HepG2 (cell line): ENCODE measurements around the gene SLC4A7. TPM values are rescaled to one million over a fixed set of nuclear protein-coding genes. Genes with fewer than 3 reads are reported as not detected.

Experiments
- ATAD3A ChIP-seq: sonication (generic); formaldehyde crosslinking; IDR thresholded peaks from 2 replicates; pipeline ENCODE4 v1.4.0; 2020; ENCODE audit warnings: missing genetic modification reagents
- HDAC6 ChIP-seq: fragments of 200-600 bp; sonication (generic); IDR thresholded peaks from 2 replicates; pipeline ENCODE4 v1.7.0; 2017; ENCODE audit warnings: mild to moderate bottlenecking, antibody characterized with exemption, low read length, low read depth
- KMT2B ChIP-seq: IDR thresholded peaks from 2 replicates; pipeline ENCODE4 v1.6.1; 2016; ENCODE audit warnings: missing genetic modification reagents, missing compliant biosample characterization
- NFE2 ChIP-seq: sonication (generic); formaldehyde crosslinking; IDR thresholded peaks from 2 replicates; pipeline ENCODE4 v1.4.0; 2020; ENCODE audit warnings: missing genetic modification reagents
- PTBP1 ChIP-seq: fragments of 200-400 bp; formaldehyde crosslinking; IDR thresholded peaks from 2 replicates; pipeline ENCODE4 v1.6.1; 2018; ENCODE audit warnings: low read length, low read depth; ENCODE audit not compliant: poor library complexity, severe bottlenecking
- RARA ChIP-seq: IDR thresholded peaks from 2 replicates; pipeline ENCODE4 v1.6.1; 2016; ENCODE audit warnings: missing genetic modification reagents, missing compliant biosample characterization
- RBM39 ChIP-seq: fragments of 200-400 bp; formaldehyde crosslinking; IDR thresholded peaks from one replicate; pipeline ENCODE4 v1.6.1; 2018; ENCODE audit warnings: antibody characterized with exemption, mild to moderate bottlenecking, low read depth, low read length; ENCODE audit not compliant: poor library complexity, severe bottlenecking
- SALL1 ChIP-seq: sonication (generic); formaldehyde crosslinking; IDR thresholded peaks from 2 replicates; pipeline ENCODE4 v1.8.0; 2022; ENCODE audit warnings: mild to moderate bottlenecking, missing genetic modification reagents
- SETDB1 ChIP-seq: sonication (generic); formaldehyde crosslinking; IDR thresholded peaks from 2 replicates; pipeline ENCODE4 v1.5.1; 2020; ENCODE audit warnings: missing genetic modification reagents, mild to moderate bottlenecking, borderline replicate concordance
- SPEN ChIP-seq: sonication (generic); formaldehyde crosslinking; IDR thresholded peaks from 2 replicates; pipeline ENCODE4 v1.5.1; 2020; ENCODE audit warnings: low read depth, mild to moderate bottlenecking, missing genetic modification reagents
- STAG1 ChIP-seq: sonication (generic); formaldehyde crosslinking; IDR thresholded peaks from 2 replicates; pipeline ENCODE4 v1.4.0; 2020; ENCODE audit warnings: missing genetic modification reagents
- ZFY ChIP-seq: sonication (generic); formaldehyde crosslinking; IDR thresholded peaks from 2 replicates; pipeline ENCODE4 v1.4.0; 2020; ENCODE audit warnings: missing genetic modification reagents
- ZNF264 ChIP-seq: sonication (generic); formaldehyde crosslinking; IDR thresholded peaks from 2 replicates; pipeline ENCODE4 v1.4.0; 2020; ENCODE audit warnings: missing genetic modification reagents
- ZNF354B ChIP-seq: sonication (generic); formaldehyde crosslinking; IDR thresholded peaks from 2 replicates; pipeline ENCODE4 v1.8.0; 2022; ENCODE audit warnings: mild to moderate bottlenecking, missing genetic modification reagents
- polyA plus RNA-seq, 8 experiments: library from polyadenylated mRNA; depleted of rRNA in 3 of 8; stranded (reverse) in 7 of 8; unstranded in 1 of 8; fragments of >200 nt; fragmentation: Illumina TruSeq in 4 of 8; extraction: Trizol in 4 of 8; gene quantifications; 2 replicates each; pipeline versions ENCODE4 v1.2.1 to v1.2.3, GENCODE V29; 2011 to 2016; ENCODE audit warnings: low read depth in 4 of 8, missing spikeins in 1 of 8, mixed read lengths in 1 of 8; ENCODE audit not compliant: insufficient read depth in 1 of 8
- total RNA-seq, 5 experiments: library from RNA; depleted of rRNA; stranded (reverse); fragments of >200 nt; fragmentation: Illumina TruSeq; extraction: Trizol; gene quantifications; 2 replicates each; pipeline ENCODE4 v1.2.3, GENCODE V29; 2016; ENCODE audit warnings: low read depth in 1 of 5
- TF ChIP-seq, protein P1 (sequence below): sonication (generic); formaldehyde crosslinking; IDR thresholded peaks from 2 replicates; pipeline ENCODE4 v1.4.0; 2020; ENCODE audit warnings: mild to moderate bottlenecking, missing genetic modification reagents
- TF ChIP-seq, protein P2 (sequence below): sonication (generic); formaldehyde crosslinking; IDR thresholded peaks from 2 replicates; pipeline ENCODE4 v1.4.0; 2020; ENCODE audit warnings: missing genetic modification reagents
- TF ChIP-seq, protein P3 (sequence below): sonication (generic); formaldehyde crosslinking; IDR thresholded peaks from 2 replicates; pipeline ENCODE4 v1.4.0; 2020; ENCODE audit warnings: missing genetic modification reagents
- TF ChIP-seq, protein P4 (sequence below): IDR thresholded peaks from 2 replicates; pipeline ENCODE4 v1.6.1; 2016; ENCODE audit warnings: low read depth

SLC4A7 gene
- total and polyA plus RNA-seq, 2 of the 13 experiments (the other 11 are each of a cell fraction or from before 2014, with no cell fraction given) = 16.4 to 43.8 TPM

DNA sequence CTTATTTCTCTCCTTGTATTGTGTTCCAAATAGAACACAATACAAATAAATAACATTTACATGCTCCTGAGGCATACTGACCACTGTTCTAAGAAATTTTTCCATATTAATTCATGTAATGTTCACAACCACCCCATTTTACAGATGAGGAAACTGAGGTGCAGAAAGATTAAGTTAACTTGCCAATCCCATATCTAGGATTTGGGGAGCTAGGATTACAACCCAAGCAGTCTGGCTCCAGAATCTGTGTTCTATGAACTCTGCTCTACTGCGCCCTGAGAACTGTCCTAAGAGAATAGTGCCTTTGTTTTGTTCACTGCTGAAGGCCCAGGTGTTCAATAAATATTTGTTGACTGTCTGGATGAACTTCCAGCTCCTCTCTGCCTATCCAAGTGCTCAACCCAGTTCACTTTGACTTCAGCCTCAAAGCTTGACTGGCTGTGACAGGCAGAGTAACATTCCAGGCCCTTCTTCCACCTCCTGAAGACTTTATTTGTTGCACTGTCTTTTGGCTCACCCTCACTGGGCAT lies 118.1 kb downstream of the SLC4A7 start (continued):
- peak; percentile 31; the same call in 1 of the 2 replicates for TF ChIP-seq ZFY (CRISPR knock-in tag)
- TF ChIP-seq NFE2 (CRISPR knock-in tag) = no peak
- 0 out of 2 replicates have a peak, but pooled peaks have one; percentile 21 for TF ChIP-seq KMT2B (CRISPR knock-in tag)
- TF ChIP-seq ZNF264 (CRISPR knock-in tag) = peak; percentile 68; the same call in 1 of the 2 replicates
- TF ChIP-seq RBM39 = no peak
- peak; percentile 11; the same call in 1 of the 2 replicates for TF ChIP-seq STAG1 (CRISPR knock-in tag)
- TF ChIP-seq SPEN (CRISPR knock-in tag) = no peak
- TF ChIP-seq, protein P1, sequence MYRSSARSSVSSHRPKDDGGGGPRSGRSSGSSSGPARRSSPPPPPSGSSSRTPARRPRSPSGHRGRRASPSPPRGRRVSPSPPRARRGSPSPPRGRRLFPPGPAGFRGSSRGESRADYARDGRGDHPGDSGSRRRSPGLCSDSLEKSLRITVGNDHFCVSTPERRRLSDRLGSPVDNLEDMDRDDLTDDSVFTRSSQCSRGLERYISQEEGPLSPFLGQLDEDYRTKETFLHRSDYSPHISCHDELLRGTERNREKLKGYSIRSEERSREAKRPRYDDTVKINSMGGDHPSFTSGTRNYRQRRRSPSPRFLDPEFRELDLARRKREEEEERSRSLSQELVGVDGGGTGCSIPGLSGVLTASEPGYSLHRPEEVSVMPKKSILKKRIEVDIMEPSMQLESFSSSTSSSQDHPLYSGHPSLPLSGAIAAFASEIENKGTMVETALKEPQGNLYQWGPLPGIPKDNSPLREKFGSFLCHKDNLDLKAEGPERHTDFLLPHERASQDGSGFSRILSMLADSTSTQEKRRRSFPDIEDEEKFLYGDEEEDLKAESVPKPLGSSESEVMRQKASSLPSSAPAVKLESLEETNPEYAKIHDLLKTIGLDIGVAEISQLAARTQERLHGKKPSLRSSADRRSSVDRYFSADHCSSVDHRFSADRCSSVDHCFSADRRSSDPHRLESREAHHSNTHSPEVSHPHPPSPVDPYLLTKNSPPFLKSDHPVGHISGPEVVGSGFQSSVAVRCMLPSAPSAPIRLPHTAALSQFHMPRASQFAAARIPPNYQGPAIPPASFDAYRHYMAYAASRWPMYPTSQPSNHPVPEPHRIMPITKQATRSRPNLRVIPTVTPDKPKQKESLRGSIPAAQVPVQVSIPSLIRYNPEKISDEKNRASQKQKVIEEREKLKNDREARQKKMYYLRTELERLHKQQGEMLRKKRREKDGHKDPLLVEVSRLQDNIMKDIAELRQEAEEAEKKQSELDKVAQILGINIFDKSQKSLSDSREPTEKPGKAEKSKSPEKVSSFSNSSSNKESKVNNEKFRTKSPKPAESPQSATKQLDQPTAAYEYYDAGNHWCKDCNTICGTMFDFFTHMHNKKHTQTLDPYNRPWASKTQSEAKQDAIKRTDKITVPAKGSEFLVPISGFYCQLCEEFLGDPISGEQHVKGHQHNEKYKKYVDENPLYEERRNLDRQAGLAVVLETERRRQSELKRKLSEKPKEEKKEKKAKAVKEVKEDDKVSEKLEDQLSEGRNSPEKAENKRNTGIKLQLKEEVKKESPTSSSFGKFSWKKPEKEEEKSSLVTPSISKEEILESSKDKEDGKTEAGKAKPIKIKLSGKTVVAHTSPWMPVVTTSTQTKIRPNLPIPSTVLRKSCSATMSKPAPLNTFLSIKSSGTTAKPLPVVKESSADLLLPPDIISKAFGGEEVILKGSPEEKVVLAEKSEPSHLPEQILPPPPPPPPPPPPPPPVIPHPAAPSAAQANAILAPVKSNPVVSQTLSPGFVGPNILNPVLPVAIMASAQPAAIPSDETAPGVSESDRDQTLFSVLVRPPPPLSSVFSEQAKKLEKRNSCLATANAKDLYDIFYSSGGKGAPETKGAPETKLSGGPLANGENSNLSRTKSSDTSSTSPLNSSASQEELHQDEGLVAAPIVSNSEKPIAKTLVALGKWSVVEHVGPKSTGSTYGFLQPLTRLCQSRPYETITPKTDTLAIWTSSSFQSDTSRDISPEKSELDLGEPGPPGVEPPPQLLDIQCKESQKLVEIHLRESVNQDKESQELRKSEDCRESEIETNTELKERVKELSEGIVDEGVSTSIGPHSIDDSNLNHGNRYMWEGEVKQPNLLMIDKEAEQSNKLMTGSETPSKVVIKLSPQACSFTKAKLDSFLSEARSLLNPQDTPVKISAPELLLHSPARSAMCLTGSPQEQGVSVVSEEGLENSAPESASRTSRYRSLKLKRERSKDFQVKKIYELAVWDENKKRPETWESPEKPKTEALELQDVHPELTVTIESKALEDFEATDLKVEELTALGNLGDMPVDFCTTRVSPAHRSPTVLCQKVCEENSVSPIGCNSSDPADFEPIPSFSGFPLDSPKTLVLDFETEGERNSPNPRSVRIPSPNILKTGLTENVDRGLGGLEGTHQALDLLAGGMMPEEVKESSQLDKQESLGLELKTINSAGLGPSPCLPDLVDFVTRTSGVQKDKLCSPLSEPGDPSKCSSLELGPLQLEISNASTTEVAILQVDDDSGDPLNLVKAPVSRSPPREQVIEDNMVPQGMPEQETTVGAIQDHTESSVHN (CRISPR knock-in tag) = no peak
- peak; percentile 80 for TF ChIP-seq RARA (CRISPR knock-in tag)
- TF ChIP-seq, protein P2, sequence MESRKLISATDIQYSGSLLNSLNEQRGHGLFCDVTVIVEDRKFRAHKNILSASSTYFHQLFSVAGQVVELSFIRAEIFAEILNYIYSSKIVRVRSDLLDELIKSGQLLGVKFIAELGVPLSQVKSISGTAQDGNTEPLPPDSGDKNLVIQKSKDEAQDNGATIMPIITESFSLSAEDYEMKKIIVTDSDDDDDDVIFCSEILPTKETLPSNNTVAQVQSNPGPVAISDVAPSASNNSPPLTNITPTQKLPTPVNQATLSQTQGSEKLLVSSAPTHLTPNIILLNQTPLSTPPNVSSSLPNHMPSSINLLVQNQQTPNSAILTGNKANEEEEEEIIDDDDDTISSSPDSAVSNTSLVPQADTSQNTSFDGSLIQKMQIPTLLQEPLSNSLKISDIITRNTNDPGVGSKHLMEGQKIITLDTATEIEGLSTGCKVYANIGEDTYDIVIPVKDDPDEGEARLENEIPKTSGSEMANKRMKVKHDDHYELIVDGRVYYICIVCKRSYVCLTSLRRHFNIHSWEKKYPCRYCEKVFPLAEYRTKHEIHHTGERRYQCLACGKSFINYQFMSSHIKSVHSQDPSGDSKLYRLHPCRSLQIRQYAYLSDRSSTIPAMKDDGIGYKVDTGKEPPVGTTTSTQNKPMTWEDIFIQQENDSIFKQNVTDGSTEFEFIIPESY = no peak
- TF ChIP-seq ZNF354B = no peak
- TF ChIP-seq ATAD3A (CRISPR knock-in tag) = no peak
- TF ChIP-seq PTBP1 = no peak
- TF ChIP-seq, protein P3, sequence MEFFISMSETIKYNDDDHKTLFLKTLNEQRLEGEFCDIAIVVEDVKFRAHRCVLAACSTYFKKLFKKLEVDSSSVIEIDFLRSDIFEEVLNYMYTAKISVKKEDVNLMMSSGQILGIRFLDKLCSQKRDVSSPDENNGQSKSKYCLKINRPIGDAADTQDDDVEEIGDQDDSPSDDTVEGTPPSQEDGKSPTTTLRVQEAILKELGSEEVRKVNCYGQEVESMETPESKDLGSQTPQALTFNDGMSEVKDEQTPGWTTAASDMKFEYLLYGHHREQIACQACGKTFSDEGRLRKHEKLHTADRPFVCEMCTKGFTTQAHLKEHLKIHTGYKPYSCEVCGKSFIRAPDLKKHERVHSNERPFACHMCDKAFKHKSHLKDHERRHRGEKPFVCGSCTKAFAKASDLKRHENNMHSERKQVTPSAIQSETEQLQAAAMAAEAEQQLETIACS (CRISPR knock-in tag) = no peak
- TF ChIP-seq SETDB1 (CRISPR knock-in tag) = no peak
- peak; percentile 93 for TF ChIP-seq SALL1 (CRISPR knock-in tag)
- TF ChIP-seq, protein P4, sequence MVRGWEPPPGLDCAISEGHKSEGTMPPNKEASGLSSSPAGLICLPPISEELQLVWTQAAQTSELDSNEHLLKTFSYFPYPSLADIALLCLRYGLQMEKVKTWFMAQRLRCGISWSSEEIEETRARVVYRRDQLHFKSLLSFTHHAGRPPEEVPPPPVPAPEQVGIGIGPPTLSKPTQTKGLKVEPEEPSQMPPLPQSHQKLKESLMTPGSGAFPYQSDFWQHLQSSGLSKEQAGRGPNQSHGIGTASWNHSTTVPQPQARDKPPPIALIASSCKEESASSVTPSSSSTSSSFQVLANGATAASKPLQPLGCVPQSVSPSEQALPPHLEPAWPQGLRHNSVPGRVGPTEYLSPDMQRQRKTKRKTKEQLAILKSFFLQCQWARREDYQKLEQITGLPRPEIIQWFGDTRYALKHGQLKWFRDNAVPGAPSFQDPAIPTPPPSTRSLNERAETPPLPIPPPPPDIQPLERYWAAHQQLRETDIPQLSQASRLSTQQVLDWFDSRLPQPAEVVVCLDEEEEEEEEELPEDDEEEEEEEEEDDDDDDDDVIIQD (CRISPR knock-in tag) = peak; percentile 33; the same call in 1 of the 2 replicates
- 0 out of 2 replicates have a peak, but pooled peaks have one; percentile 82 for TF ChIP-seq HDAC6
